NCI-H1417 treated with DMSO at 0.1 percent for 48 hours (cell line): Measurements from ENCODE around the gene JAZF1.

ENCODE experiments used
- DNase-seq: peaks from one replicate; lab custom pipeline; 2025; lab: John Stamatoyannopoulos, UW

Gene JAZF1

DNA sequence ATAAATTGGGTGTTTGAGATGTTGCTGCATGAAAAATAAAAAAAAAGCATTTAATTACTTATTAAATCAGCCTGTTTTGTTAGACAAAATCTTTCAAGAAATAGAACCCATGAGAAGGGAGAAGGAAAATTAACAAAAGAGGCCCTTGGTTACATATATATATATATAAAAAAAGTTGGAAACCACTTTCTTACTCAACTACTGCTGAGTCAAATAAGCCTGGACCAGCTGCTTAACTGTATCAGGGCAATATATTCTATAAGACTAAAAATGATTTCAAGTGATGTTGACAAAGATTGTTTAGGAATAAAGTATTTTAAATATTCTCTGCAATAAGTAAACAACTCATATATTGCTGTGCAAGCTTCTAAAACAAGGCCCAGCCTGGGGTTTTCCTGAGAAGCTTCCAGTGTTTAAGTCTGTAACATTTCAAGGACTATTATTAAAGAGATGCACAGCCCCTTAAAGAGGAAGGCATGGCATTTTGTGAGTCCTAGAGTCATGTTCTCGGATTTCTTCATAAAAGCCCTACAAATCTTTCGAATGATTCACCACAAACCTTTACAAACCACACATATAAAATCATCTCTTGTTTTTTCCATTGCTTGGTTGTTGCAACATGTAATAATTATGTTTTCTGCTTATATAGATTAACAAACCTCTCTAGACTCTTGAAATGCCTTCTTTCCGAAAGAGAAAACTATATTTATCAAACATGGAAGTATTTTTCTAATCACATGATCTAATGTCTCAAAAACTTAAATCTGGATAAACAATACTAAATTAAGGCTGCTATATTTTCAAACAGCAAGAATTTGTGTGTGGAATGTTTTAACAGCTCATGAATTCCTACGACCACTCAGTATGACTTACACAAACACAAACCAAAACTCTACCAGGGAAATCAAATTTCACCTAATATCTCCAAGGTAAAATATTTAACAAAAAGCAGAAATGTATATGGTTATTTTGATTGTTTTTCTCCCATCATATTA lies 14.3 kb downstream of the JAZF1 start:
- DNase-seq = no peak

DNA sequence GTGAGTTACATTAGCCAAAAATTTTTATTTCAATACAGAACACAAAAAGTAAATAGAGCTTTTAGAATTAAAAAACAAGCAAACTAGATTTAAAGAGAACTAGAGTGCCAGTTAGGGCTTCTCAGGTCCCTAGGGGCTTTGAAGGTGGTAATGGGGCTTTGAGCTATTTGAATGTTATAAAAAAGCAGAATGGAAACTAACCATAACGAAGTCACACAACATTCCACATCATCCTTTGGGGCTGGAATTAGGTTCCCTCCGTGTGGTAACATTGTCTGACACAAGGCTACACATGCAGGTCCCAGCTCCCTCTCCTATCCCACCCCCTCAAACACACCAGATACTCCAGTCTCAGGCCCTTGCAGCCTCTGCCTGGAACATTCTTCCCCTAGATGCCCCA lies 15.3 kb downstream of the JAZF1 start:
- no peak for DNase-seq

DNA sequence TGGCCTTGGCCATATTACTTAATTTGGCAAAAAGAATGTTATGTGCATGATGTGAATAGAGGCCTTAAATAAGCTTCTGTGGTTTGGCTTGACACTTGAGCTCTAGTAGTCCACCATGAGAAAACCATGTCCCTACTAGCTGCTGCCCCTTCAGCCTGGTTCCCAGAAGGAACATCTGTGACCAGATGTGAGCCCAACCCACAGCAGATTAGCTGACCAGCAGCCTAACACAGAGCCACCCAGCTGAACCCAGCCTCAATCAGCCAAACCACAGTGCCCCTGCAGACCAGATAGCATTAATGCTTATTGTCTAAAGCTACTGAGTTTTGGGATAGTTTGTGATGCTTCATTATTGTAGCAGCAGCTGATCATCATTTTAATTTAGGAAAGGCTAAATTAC lies 16.6 kb downstream of the JAZF1 start:
- DNase-seq = no peak

DNA sequence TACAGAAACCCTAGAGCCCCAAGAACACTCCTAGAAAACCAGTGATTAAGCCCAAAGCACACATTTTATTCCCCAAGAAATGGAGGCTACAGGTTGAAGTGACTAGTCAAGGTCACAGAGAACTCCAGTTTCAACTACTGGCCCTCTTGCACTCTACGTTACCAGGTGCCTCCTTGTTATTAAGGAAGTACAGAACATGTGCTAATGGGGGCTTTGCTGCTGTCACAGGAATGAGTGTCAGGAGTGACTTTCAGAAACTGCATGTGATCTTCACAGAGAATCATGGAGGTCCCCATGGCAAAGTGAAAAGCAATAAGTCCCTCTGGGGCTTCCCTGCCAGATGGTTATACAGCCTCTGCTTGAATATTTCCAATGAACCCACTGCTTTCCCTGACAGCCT lies 19.3 kb downstream of the JAZF1 start:
- DNase-seq = no peak

DNA sequence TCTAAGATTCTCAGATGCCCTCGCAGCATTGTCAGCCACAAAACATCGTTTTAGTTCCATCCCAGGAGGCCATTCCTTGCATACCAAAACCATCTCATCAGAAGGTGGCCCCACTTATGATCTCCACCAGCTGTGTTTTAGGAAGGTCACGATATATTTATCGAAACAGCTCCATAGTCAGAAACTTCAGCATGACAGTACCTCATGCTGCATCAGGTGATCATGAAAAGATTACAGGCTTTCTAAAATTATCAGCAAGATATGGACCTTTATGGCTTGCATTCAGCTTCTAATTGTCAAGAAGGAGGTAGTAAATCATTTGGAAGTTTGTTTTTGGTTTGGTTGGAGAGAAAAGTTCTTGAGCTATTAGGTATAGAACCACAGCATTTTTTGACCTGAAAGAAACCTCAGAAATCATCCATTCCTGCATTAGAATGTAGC lies 20.0 kb downstream of the JAZF1 start:
- no peak for DNase-seq

DNA sequence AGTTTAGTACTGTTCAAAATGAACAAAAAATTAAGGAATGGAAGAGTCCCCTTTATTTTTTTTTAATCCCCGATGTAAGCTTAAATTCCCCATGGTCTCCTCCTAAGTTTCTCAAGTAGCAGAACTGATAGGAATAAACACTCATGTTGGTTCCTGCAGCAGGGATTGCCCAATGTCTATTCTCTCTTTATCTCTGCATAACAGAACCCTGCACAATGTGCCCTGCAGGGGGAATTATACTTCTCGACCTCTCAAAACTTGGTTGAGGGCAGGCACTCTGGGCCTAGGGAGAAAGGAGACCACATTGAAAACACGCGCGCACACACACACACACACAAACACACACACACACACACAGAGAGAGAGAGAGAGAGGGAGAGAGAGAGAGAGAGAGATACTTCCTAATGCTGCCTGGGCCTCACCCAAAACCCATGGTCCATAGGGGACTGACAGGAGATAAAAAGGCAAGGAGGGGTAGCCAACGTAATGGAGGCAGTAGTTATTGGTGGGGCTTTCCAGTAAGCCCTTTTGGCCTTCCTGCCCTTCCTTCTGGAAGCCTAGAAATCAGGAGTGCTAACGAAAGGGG lies 22.7 kb downstream of the JAZF1 start:
- DNase-seq = no peak

DNA sequence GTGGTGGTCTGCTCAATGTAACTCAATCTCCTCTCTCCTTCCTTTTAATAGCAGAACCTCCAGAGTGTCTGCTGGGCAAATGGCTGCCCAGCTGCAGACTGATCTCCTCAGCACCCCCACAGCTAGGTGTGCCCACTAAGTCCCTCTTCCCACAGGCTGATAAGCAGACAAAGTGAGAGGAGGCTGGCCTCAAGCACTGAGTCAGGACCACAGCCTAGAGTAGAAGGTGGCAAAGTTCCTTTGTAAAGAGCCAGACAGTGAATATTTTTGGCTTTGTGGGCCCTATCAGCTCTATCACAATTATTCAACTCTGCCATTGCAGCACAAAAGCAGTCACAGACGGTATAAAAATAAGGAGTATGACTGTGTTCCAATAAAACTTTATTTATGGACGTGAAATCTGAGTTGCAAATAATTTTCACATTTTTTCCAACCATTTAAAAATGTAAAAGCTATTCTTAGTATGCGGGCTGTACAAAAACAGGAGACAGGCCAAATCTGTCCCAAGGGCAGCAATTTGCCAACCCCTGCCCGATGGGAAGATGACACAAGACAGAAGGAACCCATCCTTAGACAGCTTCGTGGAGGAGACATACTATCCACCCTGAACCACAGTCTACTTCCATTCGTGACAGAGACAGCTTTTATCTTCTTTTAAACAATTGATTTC lies 23.4 kb downstream of the JAZF1 start:
- no peak for DNase-seq

DNA sequence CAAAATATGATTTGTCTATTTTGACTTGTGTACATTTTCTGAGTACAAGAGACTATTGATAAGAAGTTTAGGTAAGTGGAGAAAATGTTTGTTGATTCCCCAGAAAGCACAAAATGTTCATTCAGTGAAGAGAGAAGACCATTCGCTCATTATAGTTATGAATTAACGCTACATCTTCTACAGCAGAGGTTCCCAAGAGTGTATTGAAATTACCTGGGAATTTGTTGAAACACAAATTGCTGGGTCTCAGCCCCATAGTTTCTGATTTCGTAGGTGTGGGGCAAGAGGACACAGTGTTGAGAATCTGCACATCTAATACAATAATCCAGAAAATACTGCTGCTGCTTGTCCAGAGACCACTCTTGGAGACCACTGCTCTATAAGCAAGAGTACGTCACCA lies 24.2 kb downstream of the JAZF1 start:
- DNase-seq = no peak

DNA sequence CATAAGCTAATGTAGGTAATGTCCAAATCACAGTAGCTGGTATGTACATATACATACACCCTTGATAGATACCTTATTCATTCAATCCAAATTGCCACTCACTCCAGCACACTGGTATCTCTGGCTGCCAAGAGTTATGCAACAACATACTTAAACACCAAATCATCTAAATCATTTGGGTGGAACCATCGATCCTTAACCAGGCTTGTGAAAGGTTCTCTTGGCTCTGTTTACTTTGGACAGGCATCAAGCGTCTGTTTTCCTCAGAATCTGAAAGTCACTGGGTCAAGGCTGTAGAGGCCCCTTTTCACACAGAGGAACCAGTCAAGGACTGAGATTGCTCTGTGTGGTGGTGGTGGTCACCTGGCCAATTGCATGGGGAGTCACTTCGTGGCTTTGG lies 24.6 kb downstream of the JAZF1 start:
- no peak for DNase-seq

DNA sequence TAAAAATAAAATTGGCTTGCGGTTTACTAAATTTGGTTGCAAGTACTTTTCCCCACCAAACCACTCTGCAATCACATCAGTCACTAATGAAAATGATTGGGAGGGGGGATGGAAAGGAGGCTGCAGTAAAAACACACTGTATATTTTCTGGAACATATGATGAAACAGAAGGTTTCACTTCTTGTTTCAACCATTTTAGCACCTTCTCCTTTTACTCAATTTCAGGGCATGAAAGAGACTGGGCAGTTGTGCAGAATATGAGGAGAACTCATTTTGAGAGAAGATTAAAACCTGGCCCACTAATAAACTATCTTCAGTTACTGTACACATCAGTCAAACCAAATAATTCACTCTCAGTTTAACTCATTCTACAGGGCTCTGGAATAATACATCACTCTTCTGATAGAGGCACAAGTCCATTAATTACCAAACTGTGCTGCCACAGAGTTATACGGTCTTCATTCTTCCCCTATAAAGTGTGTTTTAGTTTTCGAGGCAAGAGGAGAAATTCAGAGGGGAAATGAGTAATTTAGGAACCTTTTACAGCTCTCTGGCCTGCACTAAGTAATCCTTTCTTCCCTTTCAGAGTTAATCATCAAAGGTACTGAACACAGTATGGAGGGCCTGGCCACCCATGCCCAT lies 25.5 kb downstream of the JAZF1 start:
- no peak for DNase-seq

DNA sequence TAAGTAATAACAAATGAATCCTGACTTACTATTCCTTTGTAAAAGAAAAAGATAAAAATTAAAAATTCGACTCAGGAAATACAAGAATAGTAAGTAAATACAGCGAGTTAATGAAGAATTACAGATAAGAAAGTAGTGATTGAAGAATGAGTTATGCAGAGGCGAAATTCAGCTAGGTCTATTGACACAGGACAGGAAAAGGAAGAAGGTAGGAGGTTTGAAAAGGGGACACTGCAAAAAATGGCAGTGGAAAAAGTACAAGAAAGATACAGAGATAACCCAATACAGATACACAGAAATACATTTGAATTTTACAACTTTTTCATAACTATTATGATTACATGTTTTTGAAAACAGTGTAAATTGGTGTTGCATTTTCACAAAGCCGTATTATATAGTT lies 28.0 kb downstream of the JAZF1 start:
- no peak for DNase-seq

DNA sequence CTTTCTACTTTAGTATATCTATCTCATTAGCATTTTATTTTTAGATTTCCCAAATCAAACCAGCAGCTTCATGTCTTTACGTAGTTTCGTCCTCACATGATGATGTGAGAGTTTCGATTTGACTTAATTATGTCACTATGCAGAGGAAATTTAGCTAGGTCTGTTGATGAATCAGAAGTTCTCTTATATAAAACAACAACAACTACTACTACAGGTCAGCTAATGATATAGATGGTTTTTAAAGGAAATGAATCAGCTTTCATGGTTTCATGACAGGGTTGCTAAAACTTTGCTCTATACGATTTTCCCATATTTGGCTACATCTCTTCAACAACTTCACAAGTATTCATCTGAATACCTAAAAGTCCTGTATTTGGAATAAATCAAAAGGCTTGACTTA lies 28.6 kb downstream of the JAZF1 start:
- no peak for DNase-seq

DNA sequence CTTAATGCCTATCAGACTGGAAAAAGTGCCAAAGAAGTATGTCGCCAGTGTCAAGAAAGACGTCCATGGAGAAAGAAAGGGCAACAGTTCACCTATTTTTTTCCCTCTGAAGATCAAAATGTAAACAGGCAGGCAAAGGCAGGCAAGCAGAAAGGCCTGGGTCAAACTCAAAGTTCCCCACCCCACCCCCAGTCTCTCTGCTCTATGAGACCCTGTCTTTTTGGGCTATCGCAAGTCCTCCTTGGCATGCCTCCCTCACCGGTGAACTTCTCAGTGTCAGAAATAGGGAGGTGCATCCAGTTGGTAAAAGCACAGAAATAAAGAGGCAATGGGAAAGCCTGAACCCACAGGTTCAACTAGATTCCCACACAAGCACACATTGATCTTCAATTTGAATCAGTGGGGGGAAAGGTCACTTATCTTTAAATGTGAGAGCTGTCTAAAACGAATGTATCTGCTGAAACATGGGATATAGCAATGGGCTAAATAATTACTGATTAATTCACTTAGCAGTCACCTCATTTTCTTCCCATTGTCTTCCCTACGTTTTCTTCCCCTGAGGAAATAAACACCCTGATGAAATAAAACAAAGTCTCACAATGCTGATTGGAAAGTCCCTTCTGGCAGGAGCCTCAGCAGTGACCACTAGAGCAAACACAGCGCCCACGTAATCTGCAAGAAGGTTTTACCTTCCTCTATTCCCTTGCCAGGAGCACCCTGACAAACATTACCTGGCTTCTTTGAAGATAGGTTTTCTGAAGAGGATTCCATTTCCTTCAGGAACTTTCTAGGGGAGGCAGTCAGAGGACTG lies 31.1 kb downstream of the JAZF1 start:
- DNase-seq = no peak

DNA sequence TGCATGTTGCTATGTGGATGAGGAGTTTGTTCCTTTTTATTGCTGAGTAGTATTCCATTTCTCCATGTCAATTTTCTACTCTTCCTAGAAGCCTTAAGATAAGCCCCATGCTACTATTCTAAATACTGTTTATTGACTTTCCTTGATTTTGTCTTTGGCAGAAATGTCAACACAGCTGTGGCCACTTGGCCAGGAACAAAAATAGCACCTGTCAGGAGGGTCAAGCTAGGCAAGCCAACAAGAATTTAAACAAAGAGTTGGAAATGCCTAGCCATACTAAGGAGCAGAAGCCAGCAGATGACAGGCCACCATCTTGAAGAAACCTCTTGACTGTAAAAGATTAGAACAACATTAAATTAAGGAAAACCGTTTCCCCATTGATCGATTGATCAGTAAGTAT lies 34.7 kb downstream of the JAZF1 start:
- DNase-seq = no peak

DNA sequence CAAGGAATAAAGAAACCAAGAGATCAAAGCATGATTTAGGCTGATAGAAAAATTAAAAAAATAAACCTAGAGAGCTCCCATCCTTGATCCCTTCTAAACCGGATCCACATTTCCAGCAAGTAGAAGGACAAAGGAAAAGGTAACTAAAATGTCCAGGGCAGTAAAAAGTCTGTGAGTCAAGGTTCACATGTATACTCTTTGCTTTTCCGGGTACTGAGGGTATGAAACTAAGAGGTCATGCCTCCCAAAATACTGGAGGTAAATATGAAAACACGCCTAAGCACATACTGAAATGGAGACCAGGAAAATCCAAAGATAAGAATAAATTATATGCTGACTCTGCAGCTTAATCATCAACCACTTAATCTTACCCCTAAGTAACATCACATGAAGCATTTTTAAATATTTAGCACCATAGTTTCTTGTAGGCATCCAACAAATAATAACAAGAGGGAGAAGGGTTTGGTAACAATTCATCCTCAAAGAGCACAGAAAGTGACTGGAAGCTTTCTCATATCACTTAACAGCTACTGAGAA lies 35.4 kb downstream of the JAZF1 start:
- DNase-seq = no peak

DNA sequence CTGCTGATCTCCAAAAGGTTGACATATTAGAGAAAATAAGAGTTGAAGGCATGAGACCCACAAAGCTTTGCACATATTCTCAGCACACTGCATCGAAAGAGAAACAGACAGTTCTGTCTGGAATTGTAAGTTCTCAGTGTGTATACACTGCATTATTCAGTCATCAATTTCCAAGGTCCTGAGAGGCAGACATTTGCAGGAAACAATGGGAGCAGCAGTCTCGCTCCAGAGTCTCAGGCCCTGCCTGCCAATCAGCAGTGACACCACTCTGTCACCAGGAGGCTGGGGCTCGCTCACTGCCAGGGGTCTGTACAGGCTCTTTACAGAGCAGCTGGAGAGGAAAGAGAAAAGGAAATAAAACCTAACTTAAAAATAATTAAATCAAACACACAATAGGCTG lies 36.3 kb downstream of the JAZF1 start:
- no peak for DNase-seq

DNA sequence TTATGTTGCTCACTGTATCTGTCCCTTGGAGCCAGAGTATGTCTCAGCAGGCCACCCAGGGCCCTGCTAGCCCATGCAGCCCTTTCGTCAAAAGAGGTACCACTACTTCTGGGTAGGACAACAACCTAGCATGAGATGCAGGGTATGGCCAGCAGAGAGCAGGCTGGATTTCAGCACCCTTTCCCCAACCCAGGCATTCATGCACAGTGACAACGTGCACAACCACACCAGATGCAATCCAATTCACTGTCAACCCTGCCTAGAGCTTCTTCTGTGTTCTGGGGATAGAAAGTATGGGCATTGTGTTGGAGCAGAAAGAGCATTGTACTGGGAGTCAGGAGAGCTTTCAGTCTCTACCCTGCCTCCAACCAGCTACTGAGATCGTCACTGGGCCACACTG lies 37.9 kb downstream of the JAZF1 start:
- DNase-seq = no peak

DNA sequence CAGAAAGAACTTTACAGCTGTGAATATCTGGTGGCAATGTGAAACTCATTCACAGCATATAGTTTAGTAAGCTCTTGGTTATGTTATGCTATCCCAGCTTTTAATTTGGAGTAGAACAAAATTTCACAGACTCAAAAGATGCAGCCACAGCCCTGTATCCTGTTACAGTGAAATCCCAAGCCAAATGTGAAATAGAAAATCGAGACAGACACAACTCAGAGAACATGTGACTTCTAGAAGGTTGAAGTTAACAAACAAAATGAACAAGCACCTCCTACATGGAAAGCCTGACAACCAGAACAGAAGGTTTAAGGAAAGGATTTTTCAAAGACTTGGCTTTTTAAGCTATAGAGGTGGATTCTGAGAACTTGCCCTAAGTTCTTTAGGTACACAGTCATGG lies 39.6 kb downstream of the JAZF1 start:
- DNase-seq = no peak

DNA sequence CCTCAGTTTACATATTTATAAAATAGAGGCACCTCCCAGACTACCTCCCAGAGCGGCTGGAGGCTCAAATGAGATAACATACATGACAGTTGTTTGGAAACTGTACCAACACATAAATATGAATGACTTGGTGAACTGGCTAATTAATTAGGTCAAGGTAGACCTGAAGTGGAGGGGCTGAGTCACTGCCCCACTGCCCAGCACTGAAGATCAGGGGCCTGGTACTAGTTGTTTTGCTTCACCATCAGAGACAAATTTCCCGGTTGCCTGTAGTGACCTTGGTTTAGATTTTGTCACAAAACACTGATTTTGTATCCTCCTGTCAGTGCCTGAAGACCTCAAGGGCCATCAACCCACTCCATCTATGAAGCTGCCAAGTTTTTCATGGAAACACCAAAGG lies 41.8 kb downstream of the JAZF1 start:
- no peak for DNase-seq

DNA sequence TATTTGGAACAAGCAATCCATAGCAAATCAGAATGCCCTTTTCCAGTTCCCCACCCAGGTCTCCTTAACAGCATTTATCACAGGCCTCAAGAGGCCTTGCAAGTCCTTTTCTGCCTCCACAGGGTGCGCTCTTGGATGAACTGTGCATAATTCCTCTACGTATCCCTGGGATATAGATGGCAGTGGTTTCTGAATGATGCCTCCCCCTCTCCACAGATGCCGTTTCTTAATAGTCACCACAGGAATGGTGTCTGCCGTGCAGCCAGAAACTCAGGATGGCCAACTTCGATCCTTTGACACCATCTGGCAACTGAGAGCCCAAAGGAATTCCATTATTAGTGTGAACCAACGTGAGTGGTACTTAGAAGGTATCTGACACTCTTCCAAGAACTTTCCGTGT lies 43.1 kb downstream of the JAZF1 start:
- DNase-seq = no peak

DNA sequence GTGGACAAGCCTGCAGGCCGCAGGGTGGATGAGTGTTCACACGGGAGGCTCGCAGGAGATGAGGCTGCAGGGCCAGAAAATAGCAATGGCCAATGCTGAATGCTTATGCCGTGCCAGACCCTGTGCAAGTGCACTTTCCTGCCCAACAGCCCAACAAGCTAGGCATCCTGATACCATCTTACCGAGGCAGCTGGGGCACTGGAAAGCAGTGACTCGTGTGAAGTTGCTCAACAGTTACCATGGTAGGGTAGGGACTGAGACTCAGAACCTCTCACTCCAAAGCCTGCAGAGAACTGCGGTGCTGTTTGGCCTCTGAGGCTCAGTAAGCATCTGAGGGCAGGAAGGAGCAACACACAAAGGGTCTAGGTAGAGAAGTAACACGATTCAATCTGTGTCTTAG lies 43.7 kb downstream of the JAZF1 start:
- no peak for DNase-seq
